NT2/D1 (cell line): Measurements from ENCODE around the gene CCL17.
"Not testable (repeated sequence)": the region's sequence is repeated elsewhere in the genome, so short reads cannot be mapped to it uniquely, and the experiment has no call there.

ENCODE experiments used
- DNase-seq: peaks from one replicate; pipeline ENCODE4 v3.0.0-alpha.2; 2011; ENCODE audit warnings: low read depth, low spot score
- H3K27me3 ChIP-seq: 2 replicates; pipeline ENCODE4 v1.6.0; 2011; ENCODE audit warnings: mild to moderate bottlenecking; ENCODE audit not compliant: insufficient read length, insufficient read depth
- H3K36me3 ChIP-seq: 2 replicates; pipeline ENCODE4 v1.6.1; 2011; ENCODE audit warnings: mild to moderate bottlenecking, low read length, mixed read lengths; ENCODE audit not compliant: insufficient read depth, insufficient read length
- H3K4me1 ChIP-seq: 2 replicates; pipeline ENCODE4 v1.5.1; 2011; ENCODE audit not compliant: insufficient read depth, insufficient read length
- H3K4me3 ChIP-seq: 2 replicates; pipeline ENCODE4 v1.5.1; 2011; ENCODE audit warnings: low read depth; ENCODE audit not compliant: insufficient read length
- H3K9ac ChIP-seq: 2 replicates; pipeline ENCODE4 v1.6.0; 2011; ENCODE audit warnings: low read depth; ENCODE audit not compliant: insufficient read length
- H3K9me3 ChIP-seq: 2 replicates; pipeline ENCODE4 v1.5.1; 2011; ENCODE audit warnings: mild to moderate bottlenecking, low read length; ENCODE audit not compliant: insufficient read depth
- SUZ12 ChIP-seq: IDR thresholded peaks from 2 replicates; pipeline ENCODE4 v1.6.1; 2011; ENCODE audit not compliant: insufficient read length, insufficient read depth; ENCODE audit errors: extremely low read depth
- YY1 ChIP-seq: IDR thresholded peaks from 2 replicates; pipeline ENCODE4 v1.6.1; 2011; ENCODE audit not compliant: insufficient read length, insufficient read depth
- ZNF274 ChIP-seq: IDR thresholded peaks from 2 replicates; pipeline ENCODE4 v1.6.1; 2011; ENCODE audit warnings: mild to moderate bottlenecking, low read depth, low read length

Gene CCL17

DNA sequence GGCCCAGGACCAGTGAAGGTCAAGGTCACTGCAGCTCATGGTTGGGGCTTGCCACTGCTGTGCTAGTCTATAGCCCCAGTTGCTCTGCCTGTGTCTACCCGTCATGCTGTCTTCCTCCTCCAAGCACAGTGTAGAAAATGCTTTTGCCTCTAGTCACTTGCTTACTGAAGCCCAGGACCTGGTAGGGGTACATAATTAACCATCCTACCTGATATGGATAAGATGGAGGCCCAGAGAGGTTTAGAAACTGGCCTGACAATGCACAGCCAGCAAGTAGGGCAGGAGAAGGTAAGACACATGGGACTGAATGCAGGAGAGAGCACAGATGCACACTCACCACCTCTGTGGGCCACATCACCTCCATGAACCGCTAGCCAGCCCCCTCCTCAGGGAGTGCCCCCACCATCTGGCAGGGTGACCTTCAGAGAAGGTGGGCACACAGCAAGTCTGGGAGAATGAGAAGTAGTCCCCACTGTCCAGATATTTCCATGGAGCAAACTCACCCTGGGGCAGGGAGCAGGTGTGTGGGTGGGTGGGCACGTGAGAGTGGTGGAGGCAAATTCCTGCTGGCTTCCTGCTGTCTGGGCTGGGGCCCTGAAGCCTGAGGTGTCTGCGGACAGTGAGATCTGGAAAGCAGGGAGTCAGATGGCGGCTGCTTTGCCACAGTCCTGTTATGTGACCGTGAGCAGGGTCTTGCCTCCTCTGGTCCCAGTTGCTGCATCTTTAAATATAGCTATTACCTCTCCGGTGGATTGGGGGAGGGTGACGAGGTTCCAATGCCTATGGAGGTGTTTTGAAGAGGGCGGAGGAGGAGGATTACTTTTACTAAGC lies 31.2 kb upstream of the CCL17 start:
- H3K4me1 ChIP-seq, result peaks cover 14% of the 10 kb centered on the region
- DNase-seq, result no peak
- TF ChIP-seq ZNF274, result no peak
- TF ChIP-seq SUZ12, result no peak
- no peak for TF ChIP-seq YY1
- H3K9ac ChIP-seq, result peak overlapping the region; percentile 93
- no peaks in the 10 kb centered on the region for H3K27me3 ChIP-seq
- no peaks in the 10 kb centered on the region for H3K9me3 ChIP-seq
- peak overlapping the region; percentile 74 for H3K4me3 ChIP-seq
- no peaks in the 10 kb centered on the region for H3K36me3 ChIP-seq

DNA sequence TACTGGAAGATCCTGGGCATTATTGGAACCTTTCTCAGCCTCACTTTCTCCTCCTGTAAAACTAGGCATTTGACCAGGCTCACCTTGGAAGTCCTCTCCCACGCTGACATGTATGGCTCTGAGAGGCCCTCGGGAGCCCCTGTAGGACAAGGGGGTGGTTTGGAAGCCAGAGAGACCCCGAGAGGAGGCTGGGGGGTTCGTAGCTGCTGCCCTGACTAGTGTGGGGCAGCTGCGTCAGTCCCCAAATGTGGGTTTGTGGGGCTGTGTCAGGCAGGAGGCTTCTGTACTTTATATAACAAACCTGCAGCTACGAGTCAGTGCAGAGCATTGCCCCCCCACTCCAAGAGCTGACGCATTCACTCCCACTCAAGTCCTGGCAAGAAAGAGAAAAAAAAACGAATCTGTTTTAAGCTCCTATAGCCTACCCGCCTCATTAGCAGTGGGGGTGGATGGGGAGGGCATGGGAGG lies 30.5 kb upstream of the CCL17 start:
- Histone ChIP-seq H3K4me1 (peaks cover 14% of the 10 kb centered on the region), H3K9ac (peak overlapping the region; percentile 68), H3K36me3 (no peaks in the 10 kb centered on the region), H3K27me3 (no peaks in the 10 kb centered on the region), H3K4me3 (peak overlapping the region; percentile 74), H3K9me3 (no peaks in the 10 kb centered on the region)
- no peak for DNase-seq
- TF ChIP-seq SUZ12 (no peak), YY1 (no peak), ZNF274 (no peak)

DNA sequence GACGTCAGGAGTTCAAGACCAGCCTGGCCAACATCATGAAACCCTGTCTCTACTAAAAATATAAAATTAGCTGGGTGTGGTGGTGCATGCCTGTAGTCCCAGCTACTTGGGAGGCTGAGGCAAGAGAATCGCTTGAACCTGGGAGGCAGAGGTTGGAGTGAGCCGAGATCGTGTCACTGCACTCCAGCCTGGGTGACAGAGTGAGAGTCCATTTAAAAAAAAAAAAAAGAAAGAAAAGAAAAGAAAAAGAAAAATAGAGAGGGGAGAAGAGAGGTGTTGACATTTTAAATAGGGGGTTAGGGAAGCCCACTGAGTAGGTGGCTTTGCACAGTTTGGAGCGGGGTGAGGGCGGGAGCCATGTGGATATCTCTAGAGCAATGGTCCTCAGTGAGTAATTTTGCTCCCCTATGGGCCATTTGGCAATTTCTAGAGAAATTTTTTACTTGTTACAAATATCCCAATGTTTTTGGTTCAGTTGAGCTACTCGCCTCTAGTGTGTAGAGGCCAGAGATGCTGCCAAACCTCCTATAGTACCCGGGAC lies 29.6 kb upstream of the CCL17 start:
- H3K4me3 ChIP-seq, H3K9me3 ChIP-seq, H3K27me3 ChIP-seq, H3K9ac ChIP-seq, H3K36me3 ChIP-seq, DNase-seq: not testable (repeated sequence)
- H3K4me1 ChIP-seq, result peaks cover 17% of the 10 kb centered on the region

GRCh38 chr16:57376313-57376818 lies 28.2 kb upstream of the CCL17 start:
- H3K27me3 ChIP-seq, result no peaks in the 10 kb centered on the region
- DNase-seq, result no peak

DNA sequence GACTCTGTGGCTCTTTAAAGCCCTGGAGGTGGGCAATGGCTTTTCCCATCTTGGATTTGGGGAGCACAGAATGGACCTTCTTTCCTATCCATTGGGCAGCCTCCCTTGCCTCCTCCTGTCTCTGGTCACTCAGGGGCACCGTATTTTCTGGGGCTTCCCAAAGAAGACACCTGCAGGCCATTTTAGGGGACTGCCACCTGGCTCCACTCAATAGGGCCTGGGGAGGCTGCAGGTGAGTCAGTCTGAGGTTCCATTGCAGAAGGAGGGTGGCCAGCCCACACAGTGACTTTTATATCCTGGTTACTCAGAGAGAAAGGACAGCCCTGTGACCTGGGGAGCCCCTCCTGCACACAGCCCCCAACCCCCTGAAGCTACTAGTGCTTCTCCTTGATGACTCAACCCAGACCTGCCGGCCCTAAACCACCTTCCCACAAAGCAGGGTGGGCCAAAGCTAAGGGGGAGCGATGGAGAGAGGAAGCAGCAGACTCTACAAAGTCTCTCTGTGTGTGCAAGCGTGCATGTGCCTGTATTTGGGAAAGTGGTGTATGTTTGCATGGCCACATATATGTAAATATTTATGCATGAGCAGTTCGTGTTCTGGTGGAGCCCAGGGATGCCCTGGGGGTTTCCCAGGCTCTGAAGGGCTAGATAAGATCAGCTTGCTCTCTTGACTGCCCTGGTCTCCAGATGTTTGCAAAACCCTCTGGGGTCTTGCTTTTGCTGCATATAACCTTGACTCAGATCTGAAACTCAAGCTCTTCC lies 27.3 kb upstream of the CCL17 start:
- H3K9ac ChIP-seq, result no peak overlapping the region
- H3K4me1 ChIP-seq, result peaks cover 10% of the 10 kb centered on the region
- no peak for DNase-seq
- H3K9me3 ChIP-seq, result no peaks in the 10 kb centered on the region
- H3K36me3 ChIP-seq, result peaks cover 11% of the 10 kb centered on the region
- no peaks in the 10 kb centered on the region for H3K27me3 ChIP-seq
- TF ChIP-seq ZNF274 (no peak), YY1 (no peak), SUZ12 (no peak)
- H3K4me3 ChIP-seq, result no peak overlapping the region

More at GRCh38 chr16:57376313-57376818, 28.2 kb upstream of the CCL17 start:
- Histone ChIP-seq H3K9ac (no peak overlapping the region), H3K4me3 (no peak overlapping the region), H3K36me3 (peaks cover 6% of the 10 kb centered on the region), H3K9me3 (no peaks in the 10 kb centered on the region), H3K4me1 (peaks cover 17% of the 10 kb centered on the region)
- TF ChIP-seq YY1, result no peak
- no peak for TF ChIP-seq ZNF274
- no peak for TF ChIP-seq SUZ12

GRCh38 chr16:57379579-57379978 lies 25.0 kb upstream of the CCL17 start:
- H3K9ac ChIP-seq, result peak overlapping the region; percentile 11
- H3K36me3 ChIP-seq, result peaks cover 24% of the 10 kb centered on the region
- H3K4me3 ChIP-seq, result no peak overlapping the region
- no peaks in the 10 kb centered on the region for H3K27me3 ChIP-seq
- no peak for DNase-seq
- peaks cover 15% of the 10 kb centered on the region for H3K4me1 ChIP-seq
- H3K9me3 ChIP-seq, result no peaks in the 10 kb centered on the region
- TF ChIP-seq ZNF274 (no peak), YY1 (no peak), SUZ12 (no peak)
